ENCODE data around the gene SLC8A3.

Gene SLC8A3

DNA sequence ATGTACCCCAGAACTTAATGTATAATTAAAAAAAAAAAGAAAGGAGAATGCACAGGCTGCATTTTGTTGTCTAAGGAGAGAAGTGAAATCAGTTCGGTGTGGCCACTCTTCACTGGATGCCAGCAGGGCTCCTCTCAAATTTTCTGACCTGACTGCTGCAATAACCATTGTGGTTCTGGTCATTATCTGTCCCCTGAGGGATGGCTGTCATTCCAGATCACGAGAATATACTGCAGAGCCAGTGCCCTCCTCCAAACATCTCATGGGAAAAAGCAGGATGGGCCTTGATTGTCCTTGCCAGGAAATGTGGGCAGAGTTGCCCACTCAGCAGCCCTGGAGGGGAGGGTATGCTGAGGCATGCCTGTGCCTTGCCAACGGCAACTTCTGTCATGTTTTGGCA is 139.1 kb downstream of the SLC8A3 start:
- Histone ChIP-seq H3K27me3 (no peaks in the 10 kb centered on the region), H3K36me3 (no peaks in the 10 kb centered on the region), H3K4me3 (ENCODE audit: low read depth, low read length) (no peak overlapping the region), H3K4me1 (no peaks in the 10 kb centered on the region; the same call in 1 of the 2 replicates), H3K9me3 (no peaks in the 10 kb centered on the region)
- no peak for TF ChIP-seq CTCF (IDR thresholded peaks at IDR 0.05; ENCODE audit: low read depth, low read length)
- DNase-seq: peak; percentile 22

DNA sequence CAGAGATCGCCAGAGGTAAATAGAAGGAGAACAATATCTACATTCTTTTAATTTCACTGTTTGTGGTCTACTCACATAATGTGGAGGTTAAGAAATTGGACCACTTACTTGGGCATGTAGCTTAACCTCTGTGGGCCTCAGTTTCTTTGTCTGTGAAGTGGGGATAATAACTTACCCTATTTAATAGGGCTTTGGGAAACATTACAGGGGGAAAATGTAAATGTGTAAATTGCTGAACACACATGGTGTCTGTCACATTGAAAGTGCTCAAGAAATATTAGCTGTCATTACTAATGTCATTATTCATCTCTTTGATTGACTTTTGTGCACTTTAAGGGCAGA is 140.5 kb downstream of the SLC8A3 start:
- no peaks in the 10 kb centered on the region; the same call in 1 of the 2 replicates for H3K4me1 ChIP-seq
- no peak for TF ChIP-seq CTCF (IDR thresholded peaks at IDR 0.05; ENCODE audit: low read depth, low read length)

DNA sequence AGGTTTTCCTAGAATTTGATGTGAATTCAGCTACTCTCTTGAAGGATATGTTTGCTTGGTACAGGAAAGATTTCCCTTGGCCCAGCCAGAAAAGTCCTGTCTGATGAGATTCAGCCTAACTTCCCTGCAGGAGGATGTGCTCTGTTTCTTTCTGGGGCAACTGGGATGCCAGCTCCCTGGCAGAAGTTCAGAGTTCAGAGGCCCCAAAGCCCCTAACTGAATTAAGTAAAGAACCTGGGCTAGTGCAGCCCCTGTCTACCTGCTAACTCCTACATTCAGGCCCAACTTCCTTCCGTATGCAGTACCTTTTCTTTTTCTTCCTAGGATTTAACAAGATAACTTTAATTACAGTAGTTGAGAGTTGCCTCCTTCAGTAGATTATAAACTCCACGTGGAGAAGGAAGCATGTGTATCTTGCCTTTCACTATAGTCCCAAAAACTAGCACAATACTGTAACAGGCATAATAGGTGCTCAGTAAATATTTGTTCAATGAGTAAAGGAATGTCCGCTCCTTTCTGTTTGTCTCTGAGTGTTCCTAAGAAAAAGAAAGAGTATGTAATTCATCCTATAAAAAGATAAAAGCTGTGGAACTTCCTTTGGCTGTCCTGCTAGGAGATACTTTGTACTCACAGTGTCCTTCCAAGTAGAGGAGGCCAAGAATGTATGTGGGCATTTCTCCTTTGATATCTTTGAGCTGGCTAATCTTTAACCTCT is 141.0 kb downstream of the SLC8A3 start:
- no peak for DNase-seq
- H3K4me3 ChIP-seq (ENCODE audit: low read depth, low read length): no peak overlapping the region
- H3K4me1 ChIP-seq: no peaks in the 10 kb centered on the region; the same call in 1 of the 2 replicates
- TF ChIP-seq CTCF (IDR thresholded peaks at IDR 0.05; ENCODE audit: low read depth, low read length): no peak
- no peaks in the 10 kb centered on the region; the same call in 1 of the 2 replicates for H3K27me3 ChIP-seq
- H3K36me3 ChIP-seq: no peaks in the 10 kb centered on the region
- H3K9me3 ChIP-seq: no peaks in the 10 kb centered on the region

More for the DNA sequence above, 140.5 kb downstream of the SLC8A3 start:
- Histone ChIP-seq H3K9me3 (no peaks in the 10 kb centered on the region), H3K4me3 (ENCODE audit: low read depth, low read length) (no peak overlapping the region), H3K27me3 (no peaks in the 10 kb centered on the region), H3K36me3 (no peaks in the 10 kb centered on the region)
- DNase-seq: no peak

GRCh38 chr14:70045844-70046535 is 142.8 kb downstream of the SLC8A3 start:
- no peaks in the 10 kb centered on the region; the same call in 1 of the 2 replicates for H3K4me1 ChIP-seq
- H3K36me3 ChIP-seq: no peaks in the 10 kb centered on the region
- no peaks in the 10 kb centered on the region; the same call in 1 of the 2 replicates for H3K27me3 ChIP-seq
- peak; percentile 79 for TF ChIP-seq CTCF (IDR thresholded peaks at IDR 0.05; ENCODE audit: low read depth, low read length)
- no peak overlapping the region for H3K4me3 ChIP-seq (ENCODE audit: low read depth, low read length)
- DNase-seq: peak; percentile 88
- H3K9me3 ChIP-seq: no peaks in the 10 kb centered on the region

DNA sequence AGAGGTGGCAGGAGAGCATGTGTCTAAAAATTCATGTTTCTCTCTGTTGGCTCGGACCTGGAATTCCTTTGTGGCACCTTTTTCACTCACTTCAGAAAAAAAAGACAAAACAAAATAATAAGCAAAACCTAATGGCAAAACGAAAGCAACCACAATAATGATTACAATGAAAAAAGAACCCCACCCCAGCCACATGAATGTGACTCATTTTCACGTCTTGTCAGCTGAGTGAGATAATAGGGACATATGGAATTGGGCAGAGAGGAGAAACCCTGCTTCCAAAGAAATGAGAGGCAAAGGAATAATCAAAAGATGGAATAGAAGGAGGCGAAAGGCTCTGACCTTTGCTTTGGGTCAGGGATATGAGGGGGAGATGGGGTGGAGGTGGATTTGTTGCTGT is 143.4 kb downstream of the SLC8A3 start:
- Histone ChIP-seq H3K4me3 (ENCODE audit: low read depth, low read length) (no peak overlapping the region), H3K4me1 (no peaks in the 10 kb centered on the region; the same call in 1 of the 2 replicates)
- DNase-seq: no peak

More for the DNA sequence above, 143.4 kb downstream of the SLC8A3 start:
- Histone ChIP-seq H3K9me3 (no peaks in the 10 kb centered on the region), H3K36me3 (no peaks in the 10 kb centered on the region), H3K27me3 (no peaks in the 10 kb centered on the region; the same call in 1 of the 2 replicates)
- TF ChIP-seq CTCF (IDR thresholded peaks at IDR 0.05; ENCODE audit: low read depth, low read length): no peak
